ENCODE data around the gene YJEFN3. TPM values are rescaled to one million over a fixed set of nuclear protein-coding genes. Genes with fewer than 3 reads are reported as not detected.

The YJEFN3 gene
- total RNA-seq, 4 donors from 2014 or later = 0.45 to 1.4 (median 0.96) TPM

DNA sequence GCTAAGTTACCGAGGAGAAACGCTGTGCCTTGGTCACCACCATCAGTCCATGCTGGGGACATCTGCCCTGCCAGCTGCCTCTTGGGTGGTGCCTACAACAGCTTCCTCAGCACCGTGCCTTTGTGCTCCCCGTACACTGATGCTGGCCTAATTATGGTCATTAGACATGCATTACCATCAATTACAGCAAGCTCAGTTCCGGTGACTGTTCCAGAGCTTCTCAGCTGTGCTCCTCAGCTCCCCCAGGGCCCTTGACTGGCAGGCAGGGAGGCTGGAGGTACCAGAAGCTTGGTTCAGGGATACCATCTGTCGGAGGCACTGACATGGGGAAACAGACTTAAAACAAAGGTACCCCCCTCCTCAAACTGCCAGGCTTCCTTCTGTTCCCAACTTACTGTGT is 49.5 kb downstream of the YJEFN3 start:
- 78 to 84% methylated on average over 4 of the region's 6 CpGs for WGBS, 2 donors (ENCODE audit: low coverage in 1 of 2)
- Histone ChIP-seq H3K4me1 (no peaks in the 10 kb centered on the region), H3K27me3 (peaks cover 3% of the 10 kb centered on the region), H3K27ac (no peak overlapping the region), H3K36me3 (no peaks in the 10 kb centered on the region), H3K4me3 (no peak overlapping the region), H3K9me3 (no peaks in the 10 kb centered on the region)
- ATAC-seq = no peak
- no peak for TF ChIP-seq POLR2AphosphoS5 (IDR thresholded peaks at IDR 0.05)
- TF ChIP-seq, protein P1, sequence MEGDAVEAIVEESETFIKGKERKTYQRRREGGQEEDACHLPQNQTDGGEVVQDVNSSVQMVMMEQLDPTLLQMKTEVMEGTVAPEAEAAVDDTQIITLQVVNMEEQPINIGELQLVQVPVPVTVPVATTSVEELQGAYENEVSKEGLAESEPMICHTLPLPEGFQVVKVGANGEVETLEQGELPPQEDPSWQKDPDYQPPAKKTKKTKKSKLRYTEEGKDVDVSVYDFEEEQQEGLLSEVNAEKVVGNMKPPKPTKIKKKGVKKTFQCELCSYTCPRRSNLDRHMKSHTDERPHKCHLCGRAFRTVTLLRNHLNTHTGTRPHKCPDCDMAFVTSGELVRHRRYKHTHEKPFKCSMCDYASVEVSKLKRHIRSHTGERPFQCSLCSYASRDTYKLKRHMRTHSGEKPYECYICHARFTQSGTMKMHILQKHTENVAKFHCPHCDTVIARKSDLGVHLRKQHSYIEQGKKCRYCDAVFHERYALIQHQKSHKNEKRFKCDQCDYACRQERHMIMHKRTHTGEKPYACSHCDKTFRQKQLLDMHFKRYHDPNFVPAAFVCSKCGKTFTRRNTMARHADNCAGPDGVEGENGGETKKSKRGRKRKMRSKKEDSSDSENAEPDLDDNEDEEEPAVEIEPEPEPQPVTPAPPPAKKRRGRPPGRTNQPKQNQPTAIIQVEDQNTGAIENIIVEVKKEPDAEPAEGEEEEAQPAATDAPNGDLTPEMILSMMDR (IDR thresholded peaks at IDR 0.05) = no peak

DNA sequence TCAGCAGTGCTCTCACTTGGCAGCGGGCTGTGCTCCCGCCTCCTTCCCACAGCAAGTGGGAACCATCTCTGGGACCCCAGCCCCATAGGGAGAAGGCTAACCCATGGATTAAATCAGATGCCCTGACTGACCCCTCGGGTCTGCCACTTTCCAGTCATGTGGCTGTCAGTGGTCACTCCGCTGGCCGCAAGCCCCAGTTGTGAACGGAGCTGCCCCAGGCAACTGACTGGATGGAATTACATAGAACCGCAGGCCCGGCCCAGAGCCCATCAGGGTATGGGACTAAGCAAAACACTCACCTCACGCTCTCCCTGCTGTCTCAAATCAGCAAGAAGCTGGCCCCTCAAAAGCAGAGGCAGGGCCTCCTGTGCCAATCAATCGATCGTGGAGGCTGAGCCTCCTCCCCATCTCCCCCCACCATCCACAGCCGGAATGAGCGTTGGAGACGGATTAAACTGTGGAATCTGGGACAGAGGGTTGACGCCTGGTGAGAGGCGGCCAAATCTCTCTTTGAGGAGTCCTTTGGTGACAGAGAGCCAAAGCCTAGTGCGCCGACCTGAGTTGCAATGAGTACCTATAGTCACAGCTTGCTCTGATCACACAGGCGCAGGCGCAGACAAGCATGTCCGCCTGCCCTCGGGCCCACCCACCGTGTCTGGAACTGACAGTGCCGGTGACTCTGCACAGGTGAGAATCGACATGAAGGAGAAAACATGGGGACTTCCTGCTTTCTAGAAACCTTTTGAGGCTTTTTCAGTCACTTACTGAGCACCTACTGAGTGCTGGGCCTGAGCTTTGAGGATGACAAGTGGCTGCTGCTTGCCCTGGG is 51.0 kb downstream of the YJEFN3 start:
- Histone ChIP-seq H3K9me3 (no peaks in the 10 kb centered on the region), H3K36me3 (no peaks in the 10 kb centered on the region), H3K27ac (no peak overlapping the region), H3K4me1 (no peaks in the 10 kb centered on the region), H3K4me3 (no peak overlapping the region), H3K27me3 (peaks cover 3% of the 10 kb centered on the region)
- WGBS, 2 donors (ENCODE audit: low coverage in 1 of 2) = 90% methylated on average over 2 of the region's 25 CpGs; no CpG with 5 or more reads in 1 of the 2 donors
- no peak for TF ChIP-seq POLR2AphosphoS5 (IDR thresholded peaks at IDR 0.05)
- TF ChIP-seq, protein P1 (IDR thresholded peaks at IDR 0.05) = no peak
- TF ChIP-seq EP300 (IDR thresholded peaks at IDR 0.05) = no peak
- no peak for TF ChIP-seq POLR2A (IDR thresholded peaks at IDR 0.05)
- ATAC-seq = no peak

DNA sequence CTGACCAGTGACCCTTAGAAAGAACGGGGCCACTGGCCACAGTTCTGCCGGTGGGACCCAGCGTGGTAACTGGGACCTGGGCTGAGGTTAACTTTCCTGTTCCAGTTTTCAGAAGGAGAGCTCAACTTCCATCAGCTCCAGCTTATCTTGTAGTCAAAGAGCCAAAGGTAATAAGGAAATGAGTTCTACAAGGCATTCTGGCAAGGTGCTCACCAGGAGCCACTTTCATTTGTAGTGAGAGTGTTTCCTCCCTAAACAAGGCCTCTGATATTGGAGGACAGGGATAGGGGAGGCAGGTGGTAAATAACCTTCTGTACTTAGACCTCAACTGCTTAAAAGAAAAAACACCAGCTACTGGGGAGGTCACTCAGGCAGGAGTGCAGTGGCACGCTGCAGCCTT is 51.7 kb downstream of the YJEFN3 start:
- WGBS, 2 donors (ENCODE audit: low coverage in 1 of 2) = 100% methylated on average over 1 of the region's 4 CpGs
- no peak for ATAC-seq

DNA sequence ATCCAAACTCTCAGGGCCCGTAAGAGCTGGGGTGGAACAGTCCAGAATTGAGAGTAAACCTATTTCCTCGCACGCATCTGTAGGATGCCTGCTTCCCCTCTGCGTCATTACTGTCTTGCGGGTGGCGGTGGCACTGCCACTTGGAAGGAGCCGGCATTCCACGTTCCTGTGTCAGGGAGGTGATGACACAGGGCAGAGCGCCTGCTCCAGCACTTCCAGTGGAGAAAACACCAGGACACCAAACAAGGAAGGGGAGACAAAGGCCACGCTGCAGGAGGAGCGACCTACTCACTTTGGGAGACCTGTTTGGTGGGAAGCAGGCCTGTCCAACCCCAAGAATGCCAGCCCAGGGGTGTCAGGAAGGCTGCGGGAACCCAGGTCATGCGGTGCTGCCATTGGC is 52.7 kb downstream of the YJEFN3 start:
- TF ChIP-seq, protein P1 (IDR thresholded peaks at IDR 0.05) = no peak
- TF ChIP-seq POLR2AphosphoS5 (IDR thresholded peaks at IDR 0.05) = no peak
- no peak for TF ChIP-seq POLR2A (IDR thresholded peaks at IDR 0.05)
- no peaks in the 10 kb centered on the region for H3K4me1 ChIP-seq

More for the DNA sequence above, 51.7 kb downstream of the YJEFN3 start:
- Histone ChIP-seq H3K4me3 (no peak overlapping the region), H3K27me3 (peaks cover 3% of the 10 kb centered on the region), H3K9me3 (no peaks in the 10 kb centered on the region), H3K27ac (no peak overlapping the region), H3K4me1 (no peaks in the 10 kb centered on the region), H3K36me3 (no peaks in the 10 kb centered on the region)
- TF ChIP-seq POLR2AphosphoS5 (IDR thresholded peaks at IDR 0.05) = no peak
- TF ChIP-seq POLR2A (IDR thresholded peaks at IDR 0.05) = no peak
- no peak for TF ChIP-seq EP300 (IDR thresholded peaks at IDR 0.05)
- TF ChIP-seq, protein P1 (IDR thresholded peaks at IDR 0.05) = no peak

DNA sequence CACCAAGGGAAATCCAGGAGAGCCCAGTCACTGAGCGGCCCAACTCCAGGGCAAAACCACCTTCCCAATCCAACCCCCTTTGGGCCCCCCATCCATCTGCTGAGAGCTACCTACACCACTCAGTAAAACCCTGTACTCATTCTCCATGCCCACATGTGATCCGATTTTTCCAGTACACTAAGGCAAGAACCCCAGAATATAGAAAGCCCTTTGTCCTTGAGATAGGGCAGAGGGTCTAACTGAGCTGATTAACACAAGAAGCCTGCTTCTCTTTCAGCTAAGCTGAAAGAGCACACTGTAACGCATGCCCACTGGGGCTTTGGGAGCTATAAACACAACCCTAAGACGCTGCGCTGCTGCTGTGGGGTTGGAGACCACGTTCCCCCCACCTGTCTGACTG is 53.8 kb downstream of the YJEFN3 start:
- 74 to 87% methylated on average over 2 to 3 of the region's 6 CpGs for WGBS, 2 donors (ENCODE audit: low coverage in 1 of 2)
- TF ChIP-seq, protein P1 (IDR thresholded peaks at IDR 0.05) = no peak
- TF ChIP-seq POLR2A (IDR thresholded peaks at IDR 0.05) (no peak), POLR2AphosphoS5 (IDR thresholded peaks at IDR 0.05) (no peak), EP300 (IDR thresholded peaks at IDR 0.05) (no peak)
- Histone ChIP-seq H3K4me1 (no peaks in the 10 kb centered on the region), H3K4me3 (no peak overlapping the region), H3K27ac (no peak overlapping the region), H3K9me3 (no peaks in the 10 kb centered on the region), H3K36me3 (no peaks in the 10 kb centered on the region), H3K27me3 (peaks cover 3% of the 10 kb centered on the region)
- no peak for ATAC-seq

More for the DNA sequence above, 52.7 kb downstream of the YJEFN3 start:
- H3K27me3 ChIP-seq = peaks cover 3% of the 10 kb centered on the region
- no peaks in the 10 kb centered on the region for H3K36me3 ChIP-seq
- no peak overlapping the region for H3K27ac ChIP-seq
- no peak overlapping the region for H3K4me3 ChIP-seq
- H3K9me3 ChIP-seq = no peaks in the 10 kb centered on the region
- no peak for ATAC-seq
- WGBS, 2 donors (ENCODE audit: low coverage in 1 of 2) = 100% methylated on average over 1 of the region's 13 CpGs; no CpG with 5 or more reads in 1 of the 2 donors

All from gastroesophageal sphincter (tissue), 4 donors.